ENCODE data around the gene ATP11A.

The ATP11A gene

GRCh38 chr13:112821340-112822055, 131.7 kb downstream of the ATP11A start:
- Histone ChIP-seq H3K9me3 (replicated peaks; ENCODE audit: insufficient read depth, low read length) (no peaks in the 10 kb centered on the region), H3K79me2 (ENCODE audit: low read length) (no peaks in the 10 kb centered on the region), H3F3A (ENCODE audit: insufficient read depth, low read length) (no peaks in the 10 kb centered on the region), H3K4me3 (ENCODE audit: low read length) (no peak overlapping the region), H3K9me2 (replicated peaks; ENCODE audit: insufficient read depth, low read length) (no peaks in the 10 kb centered on the region), H3K4me2 (ENCODE audit: low read depth, low read length) (no peak overlapping the region), H3K27ac (ENCODE audit: low read length) (no peak overlapping the region), H3K9ac (ENCODE audit: low read length) (no peak overlapping the region), H2AFZ (ENCODE audit: low read length) (no peak overlapping the region), H4K20me1 (ENCODE audit: insufficient read depth, low read length) (no peaks in the 10 kb centered on the region), H3K4me1 (ENCODE audit: low read length) (no peaks in the 10 kb centered on the region), H3K27me3 (replicated peaks; ENCODE audit: insufficient read depth, low read length) (no peaks in the 10 kb centered on the region), H3K36me3 (replicated peaks; ENCODE audit: insufficient read depth, low read length) (no peaks in the 10 kb centered on the region; the same call in 1 of the 2 replicates)
- DNase-seq = no peak
- TF ChIP-seq CTCF (IDR thresholded peaks at IDR 0.05; ENCODE audit: low read length) = no peak

GRCh38 chr13:112822851-112823250, 133.0 kb downstream of the ATP11A start:
- no peaks in the 10 kb centered on the region for H3K9me2 ChIP-seq (replicated peaks; ENCODE audit: insufficient read depth, low read length)
- no peaks in the 10 kb centered on the region for H3K79me2 ChIP-seq (ENCODE audit: low read length)
- H3K27me3 ChIP-seq (replicated peaks; ENCODE audit: insufficient read depth, low read length) = no peaks in the 10 kb centered on the region
- H3K4me3 ChIP-seq (ENCODE audit: low read length) = no peak overlapping the region
- DNase-seq = no peak
- TF ChIP-seq EZH2 (optimal IDR thresholded peaks at IDR 0.05; ENCODE audit: low read depth, low read length) = no peak
- no peak for TF ChIP-seq CTCF (IDR thresholded peaks at IDR 0.05; ENCODE audit: low read length)
- TF ChIP-seq EZH2phosphoT487 (IDR thresholded peaks at IDR 0.05; ENCODE audit: low read length) = no peak
- H3K4me2 ChIP-seq (ENCODE audit: low read depth, low read length) = no peak overlapping the region
- no peak overlapping the region for H3K9ac ChIP-seq (ENCODE audit: low read length)
- peaks cover 2% of the 10 kb centered on the region; the same call in 1 of the 2 replicates for H3K36me3 ChIP-seq (replicated peaks; ENCODE audit: insufficient read depth, low read length)
- H3K4me1 ChIP-seq (ENCODE audit: low read length) = no peaks in the 10 kb centered on the region
- H2AFZ ChIP-seq (ENCODE audit: low read length) = no peak overlapping the region
- no peaks in the 10 kb centered on the region for H3F3A ChIP-seq (ENCODE audit: insufficient read depth, low read length)
- no peaks in the 10 kb centered on the region for H4K20me1 ChIP-seq (ENCODE audit: insufficient read depth, low read length)
- no peak overlapping the region for H3K27ac ChIP-seq (ENCODE audit: low read length)
- no peaks in the 10 kb centered on the region for H3K9me3 ChIP-seq (replicated peaks; ENCODE audit: insufficient read depth, low read length)

GRCh38 chr13:112824429-112824828, 134.6 kb downstream of the ATP11A start:
- H3K9me2 ChIP-seq (replicated peaks; ENCODE audit: insufficient read depth, low read length) = no peaks in the 10 kb centered on the region
- H3K27me3 ChIP-seq (replicated peaks; ENCODE audit: insufficient read depth, low read length) = no peaks in the 10 kb centered on the region
- H2AFZ ChIP-seq (ENCODE audit: low read length) = no peak overlapping the region
- peaks cover 2% of the 10 kb centered on the region; the same call in 1 of the 2 replicates for H3K36me3 ChIP-seq (replicated peaks; ENCODE audit: insufficient read depth, low read length)
- H3K4me3 ChIP-seq (ENCODE audit: low read length) = no peak overlapping the region
- H3K4me2 ChIP-seq (ENCODE audit: low read depth, low read length) = no peak overlapping the region
- H3K9me3 ChIP-seq (replicated peaks; ENCODE audit: insufficient read depth, low read length) = no peaks in the 10 kb centered on the region
- H3K27ac ChIP-seq (ENCODE audit: low read length) = no peak overlapping the region
- H4K20me1 ChIP-seq (ENCODE audit: insufficient read depth, low read length) = no peaks in the 10 kb centered on the region
- no peak for DNase-seq
- no peaks in the 10 kb centered on the region for H3K4me1 ChIP-seq (ENCODE audit: low read length)
- no peaks in the 10 kb centered on the region for H3K79me2 ChIP-seq (ENCODE audit: low read length)
- no peak overlapping the region for H3K9ac ChIP-seq (ENCODE audit: low read length)
- H3F3A ChIP-seq (ENCODE audit: insufficient read depth, low read length) = no peaks in the 10 kb centered on the region
- no peak for TF ChIP-seq EZH2 (optimal IDR thresholded peaks at IDR 0.05; ENCODE audit: low read depth, low read length)
- TF ChIP-seq EZH2phosphoT487 (IDR thresholded peaks at IDR 0.05; ENCODE audit: low read length) = no peak
- no peak for TF ChIP-seq CTCF (IDR thresholded peaks at IDR 0.05; ENCODE audit: low read length)
